Testis (tissue), 2 donors: ENCODE measurements around the gene MCCD1.

Experiments used
- CTCF ChIP-seq, 3 experiments: fragments of 450-650 bp in 2 of 3; fragments of 200-600 bp in 1 of 3; sonication (generic) in 1 of 3; IDR thresholded peaks; one replicate each; pipeline ENCODE4 v1.5.1; 2016 to 2019; ENCODE audit warnings: antibody characterized with exemption in 3 of 3, mild to moderate bottlenecking in 2 of 3, moderate library complexity in 1 of 3
- POLR2A ChIP-seq: fragments of 450-650 bp; IDR thresholded peaks from one replicate; pipeline ENCODE4 v1.6.1; 2017; ENCODE audit warnings: antibody characterized with exemption, mild to moderate bottlenecking, moderate library complexity

GRCh38 chr6:31560697-31561058, 31.9 kb downstream of the MCCD1 start:
- TF ChIP-seq CTCF (IDR thresholded peaks at IDR 0.05) (no peak), POLR2A (no peak)
